IPS-18a (cell line): ENCODE measurements around the gene ARL15.

Experiments used
- H3K27ac ChIP-seq: one replicate; pipeline ENCODE4 v1.5.1; 2013; ENCODE audit warnings: low read length
- H3K27me3 ChIP-seq: one replicate; pipeline ENCODE4 v1.6.1; 2013; ENCODE audit warnings: mild to moderate bottlenecking, low read length; ENCODE audit not compliant: control insufficient read depth, insufficient read depth
- H3K36me3 ChIP-seq: one replicate; pipeline ENCODE4 v1.6.1; 2013; ENCODE audit warnings: low read depth, low read length; ENCODE audit not compliant: control insufficient read depth
- H3K4me1 ChIP-seq: one replicate; pipeline ENCODE4 v1.6.1; 2013; ENCODE audit warnings: low read depth, low read length; ENCODE audit not compliant: control insufficient read depth
- H3K4me3 ChIP-seq: one replicate; pipeline ENCODE4 v1.5.1; 2013; ENCODE audit warnings: low read length
- H3K9ac ChIP-seq: one replicate; pipeline ENCODE4 v1.6.1; 2013; ENCODE audit warnings: mild to moderate bottlenecking, low read length, moderate library complexity
- H3K9me3 ChIP-seq: one replicate; pipeline ENCODE4 v1.6.1; 2013; ENCODE audit warnings: low read depth, low read length; ENCODE audit not compliant: control insufficient read depth

ARL15 gene

DNA sequence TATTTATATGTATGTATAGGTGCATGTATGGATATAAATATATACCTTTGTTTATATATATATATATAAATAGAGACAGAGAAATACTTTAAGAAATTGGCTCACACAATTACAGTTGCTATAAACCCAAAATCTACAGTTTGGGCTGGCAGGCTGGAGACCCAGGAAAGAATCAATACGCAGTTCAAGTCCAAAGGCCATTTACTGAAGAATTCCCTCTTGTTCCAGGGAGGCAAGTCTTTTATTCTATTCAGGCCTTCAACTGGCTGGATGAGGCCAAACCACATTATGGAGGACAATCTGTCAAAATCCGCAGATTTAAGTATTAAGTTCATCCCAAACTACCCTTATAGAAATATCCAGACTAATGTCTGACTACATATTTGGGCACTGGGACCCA is 144.7 kb downstream of the ARL15 start:
- Histone ChIP-seq H3K4me1 (no peaks in the 10 kb centered on the region), H3K4me3 (no peak overlapping the region), H3K36me3 (no peaks in the 10 kb centered on the region), H3K9me3 (no peaks in the 10 kb centered on the region), H3K27me3 (no peaks in the 10 kb centered on the region), H3K27ac (no peak overlapping the region), H3K9ac (no peak overlapping the region)

DNA sequence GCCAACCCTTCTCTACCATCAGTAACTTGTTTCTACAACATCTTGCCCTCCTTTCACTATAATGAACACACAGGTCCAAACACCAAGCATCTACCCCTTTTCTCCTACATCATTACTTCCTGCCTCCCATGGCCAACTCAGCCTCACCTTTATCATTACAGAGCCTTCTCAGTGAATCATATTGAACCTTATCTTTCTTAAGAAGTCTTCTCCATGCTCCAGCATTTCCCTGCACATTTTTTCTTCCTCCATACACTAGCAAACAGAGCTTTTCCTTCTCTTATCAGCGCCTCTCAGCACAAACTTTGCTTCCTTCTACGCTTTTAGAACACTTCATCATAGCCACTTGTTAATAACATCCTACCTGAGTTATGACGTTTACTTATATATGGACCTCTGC is 148.2 kb downstream of the ARL15 start:
- H3K4me3 ChIP-seq = no peak overlapping the region
- no peaks in the 10 kb centered on the region for H3K9me3 ChIP-seq
- no peak overlapping the region for H3K27ac ChIP-seq
- no peaks in the 10 kb centered on the region for H3K36me3 ChIP-seq
- no peak overlapping the region for H3K9ac ChIP-seq
- H3K4me1 ChIP-seq = no peaks in the 10 kb centered on the region
- H3K27me3 ChIP-seq = no peaks in the 10 kb centered on the region

DNA sequence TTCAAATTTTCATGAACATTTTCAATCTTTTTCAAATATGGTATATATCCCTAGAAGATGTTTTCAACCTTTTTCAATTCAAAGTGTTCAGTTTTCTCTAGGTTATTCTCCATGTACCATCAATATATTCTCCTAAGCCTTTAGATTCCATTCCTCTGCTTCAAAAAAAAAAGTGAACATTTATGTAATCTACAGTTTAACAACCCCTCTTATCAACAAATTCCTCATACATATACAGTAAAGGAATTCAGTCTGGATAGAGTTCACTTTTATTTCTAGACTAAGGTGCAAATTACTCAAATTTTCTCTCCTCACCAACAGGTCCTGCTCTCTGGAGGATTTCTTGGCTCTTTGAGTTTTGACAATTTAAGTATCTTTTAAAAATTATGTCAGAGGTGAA is 150.0 kb downstream of the ARL15 start:
- no peaks in the 10 kb centered on the region for H3K27me3 ChIP-seq
- no peak overlapping the region for H3K9ac ChIP-seq
- no peaks in the 10 kb centered on the region for H3K4me1 ChIP-seq
- H3K27ac ChIP-seq = no peak overlapping the region
- no peaks in the 10 kb centered on the region for H3K36me3 ChIP-seq
- H3K4me3 ChIP-seq = no peak overlapping the region
- H3K9me3 ChIP-seq = no peaks in the 10 kb centered on the region

DNA sequence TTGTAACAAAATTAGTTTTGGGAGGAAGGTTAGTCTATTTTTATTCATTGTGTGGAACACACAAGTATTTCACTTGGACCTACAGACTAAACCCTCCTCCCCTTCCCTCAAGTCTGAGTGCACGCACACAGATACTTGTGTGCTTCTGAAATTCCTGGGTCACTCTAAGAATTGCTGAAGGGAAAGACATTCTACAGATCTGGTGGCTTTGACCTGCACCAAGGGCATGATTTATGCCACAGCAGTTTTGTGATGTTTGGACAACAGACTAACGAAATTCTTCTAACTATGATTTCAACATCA is 150.5 kb downstream of the ARL15 start:
- no peak overlapping the region for H3K27ac ChIP-seq
- no peaks in the 10 kb centered on the region for H3K9me3 ChIP-seq
- H3K36me3 ChIP-seq = no peaks in the 10 kb centered on the region
- no peaks in the 10 kb centered on the region for H3K27me3 ChIP-seq
- no peaks in the 10 kb centered on the region for H3K4me1 ChIP-seq
- H3K9ac ChIP-seq = no peak overlapping the region
- H3K4me3 ChIP-seq = no peak overlapping the region

- Histone ChIP-seq H3K4me1 (no peaks in the 10 kb centered on the region), H3K36me3 (no peaks in the 10 kb centered on the region), H3K27me3 (no peaks in the 10 kb centered on the region), H3K9me3 (no peaks in the 10 kb centered on the region), H3K9ac (no peak overlapping the region), H3K27ac (no peak overlapping the region), H3K4me3 (no peak overlapping the region)
Observed at GRCh38 chr5:54159153-54159892, 151.1 kb downstream of the ARL15 start.

- no peaks in the 10 kb centered on the region for H3K9me3 ChIP-seq
- no peaks in the 10 kb centered on the region for H3K27me3 ChIP-seq
- H3K36me3 ChIP-seq = no peaks in the 10 kb centered on the region
- H3K27ac ChIP-seq = no peak overlapping the region
- no peaks in the 10 kb centered on the region for H3K4me1 ChIP-seq
- H3K9ac ChIP-seq = no peak overlapping the region
- no peak overlapping the region for H3K4me3 ChIP-seq
Observed at GRCh38 chr5:54156577-54156976, 153.8 kb downstream of the ARL15 start.

GRCh38 chr5:54150841-54151240 is 159.5 kb downstream of the ARL15 start:
- no peak overlapping the region for H3K4me3 ChIP-seq
- H3K36me3 ChIP-seq = no peaks in the 10 kb centered on the region
- no peaks in the 10 kb centered on the region for H3K9me3 ChIP-seq
- no peaks in the 10 kb centered on the region for H3K27me3 ChIP-seq
- no peak overlapping the region for H3K27ac ChIP-seq
- no peak overlapping the region for H3K9ac ChIP-seq
- H3K4me1 ChIP-seq = peaks cover 9% of the 10 kb centered on the region

DNA sequence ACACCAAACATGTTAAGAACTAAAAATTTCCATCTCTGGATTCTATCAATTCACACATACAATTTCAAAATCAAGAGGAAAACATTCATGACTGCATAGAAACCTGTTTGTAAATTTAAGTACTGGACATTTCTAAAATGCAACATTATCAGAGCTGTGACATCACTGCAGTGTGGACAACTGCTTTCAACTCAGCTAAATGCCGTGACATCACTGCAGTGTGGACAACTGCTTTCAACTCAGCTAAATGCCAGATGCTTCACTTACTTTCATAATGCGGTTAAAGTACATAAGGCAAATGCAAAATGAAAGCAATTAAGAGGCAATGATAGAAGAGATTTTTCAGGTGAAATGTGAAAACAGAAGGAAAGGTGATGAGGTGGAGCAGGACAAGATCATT is 161.5 kb downstream of the ARL15 start:
- peaks cover 9% of the 10 kb centered on the region for H3K4me1 ChIP-seq

DNA sequence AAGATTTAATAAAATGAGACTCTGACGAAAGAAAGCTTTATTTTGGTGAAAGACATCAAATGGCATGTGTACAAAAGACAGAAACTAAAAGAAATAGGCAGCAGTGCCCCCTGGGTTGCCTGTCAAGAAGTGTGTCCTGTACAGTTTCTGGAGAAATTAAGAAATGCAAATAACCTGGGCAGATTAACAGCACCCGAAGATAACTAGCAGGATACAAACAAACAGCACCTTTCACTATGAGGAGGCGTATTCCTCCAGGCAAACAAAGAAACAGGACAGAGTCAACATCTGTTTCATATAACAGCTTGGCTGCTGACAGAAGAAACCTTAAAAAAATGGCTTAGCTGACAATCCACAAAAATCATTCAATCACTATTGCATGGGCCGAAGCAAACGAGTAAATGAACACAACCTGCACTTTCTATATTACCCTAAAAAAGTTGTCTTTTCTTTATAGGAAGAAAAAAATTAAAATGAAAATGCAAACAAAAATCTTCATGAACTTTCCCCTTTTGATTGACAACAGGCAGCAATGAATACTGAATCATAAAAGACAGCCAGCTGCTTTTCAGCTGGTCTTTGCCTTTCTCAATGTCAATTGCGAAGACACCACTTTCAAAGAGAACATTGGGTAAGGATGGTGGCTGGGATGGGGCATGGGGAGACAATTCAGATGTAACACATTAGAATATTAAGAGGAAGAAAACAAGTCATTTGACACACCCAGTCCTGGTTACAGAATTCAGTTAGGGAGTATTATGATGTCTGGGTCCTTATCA is 162.1 kb downstream of the ARL15 start:
- Histone ChIP-seq H3K27ac (no peak overlapping the region), H3K9ac (no peak overlapping the region), H3K27me3 (no peaks in the 10 kb centered on the region), H3K4me3 (no peak overlapping the region), H3K36me3 (no peaks in the 10 kb centered on the region), H3K4me1 (peaks cover 9% of the 10 kb centered on the region), H3K9me3 (no peaks in the 10 kb centered on the region)

More for the DNA sequence above, 161.5 kb downstream of the ARL15 start:
- Histone ChIP-seq H3K9me3 (no peaks in the 10 kb centered on the region), H3K27me3 (no peaks in the 10 kb centered on the region), H3K9ac (no peak overlapping the region), H3K27ac (no peak overlapping the region), H3K36me3 (no peaks in the 10 kb centered on the region), H3K4me3 (no peak overlapping the region)

DNA sequence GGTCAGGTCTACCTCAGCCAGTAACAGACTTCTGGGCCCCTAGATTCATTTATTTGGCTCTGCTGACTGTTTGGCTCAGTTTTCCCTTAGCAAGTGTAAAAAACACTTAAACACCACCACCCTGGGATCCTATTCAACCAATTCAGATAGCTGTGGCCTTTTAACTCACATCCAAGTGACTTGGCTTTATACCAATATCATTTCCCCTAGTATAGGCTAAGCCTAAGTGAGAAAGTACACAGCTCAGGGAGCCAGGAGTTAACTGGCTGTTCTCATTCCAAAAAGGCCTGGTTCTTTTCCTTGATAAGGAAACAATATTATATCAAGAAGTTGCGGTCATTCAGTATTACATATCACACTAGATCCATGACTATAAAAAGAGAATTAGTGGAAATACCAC is 163.5 kb downstream of the ARL15 start:
- Histone ChIP-seq H3K27ac (no peak overlapping the region), H3K9ac (no peak overlapping the region), H3K4me1 (peaks cover 9% of the 10 kb centered on the region), H3K4me3 (no peak overlapping the region), H3K36me3 (no peaks in the 10 kb centered on the region), H3K9me3 (no peaks in the 10 kb centered on the region), H3K27me3 (no peaks in the 10 kb centered on the region)

- peaks cover 9% of the 10 kb centered on the region for H3K4me1 ChIP-seq
Observed at GRCh38 chr5:54146390-54146789, 164.0 kb downstream of the ARL15 start.

More at GRCh38 chr5:54146390-54146789, 164.0 kb downstream of the ARL15 start:
- Histone ChIP-seq H3K36me3 (no peaks in the 10 kb centered on the region), H3K27me3 (no peaks in the 10 kb centered on the region), H3K9me3 (no peaks in the 10 kb centered on the region), H3K27ac (no peak overlapping the region), H3K4me3 (no peak overlapping the region), H3K9ac (no peak overlapping the region)
